ENCODE data around the gene HMOX2.

HMOX2 gene

GRCh38 chr16:4525069-4525468 is 48.9 kb downstream of the HMOX2 start:
- no peak for DNase-seq (ENCODE audit: low read depth)
- no peak for TF ChIP-seq CTCF (IDR thresholded peaks at IDR 0.05; ENCODE audit: control insufficient read depth, insufficient read depth, low read depth, low read length, missing control alignments)

GRCh38 chr16:4525634-4526277 is 49.6 kb downstream of the HMOX2 start:
- TF ChIP-seq CTCF (IDR thresholded peaks at IDR 0.05; ENCODE audit: control insufficient read depth, insufficient read depth, low read depth, low read length, missing control alignments), result no peak
- no peak overlapping the region for H3K4me3 ChIP-seq (ENCODE audit: control insufficient read depth, low read depth, low read length)
- no peak for DNase-seq (ENCODE audit: low read depth)

More at GRCh38 chr16:4525069-4525468, 48.9 kb downstream of the HMOX2 start:
- no peak overlapping the region for H3K4me3 ChIP-seq (ENCODE audit: control insufficient read depth, low read depth, low read length)

GRCh38 chr16:4529085-4530060 is 53.2 kb downstream of the HMOX2 start:
- H3K4me3 ChIP-seq (ENCODE audit: control insufficient read depth, low read depth, low read length), result no peak overlapping the region
- DNase-seq (ENCODE audit: low read depth), result no peak
- TF ChIP-seq CTCF (IDR thresholded peaks at IDR 0.05; ENCODE audit: control insufficient read depth, insufficient read depth, low read depth, low read length, missing control alignments), result no peak

GRCh38 chr16:4531811-4532210 is 55.6 kb downstream of the HMOX2 start:
- H3K4me3 ChIP-seq (ENCODE audit: control insufficient read depth, low read depth, low read length), result no peak overlapping the region
- DNase-seq (ENCODE audit: low read depth), result no peak
- TF ChIP-seq CTCF (IDR thresholded peaks at IDR 0.05; ENCODE audit: control insufficient read depth, insufficient read depth, low read depth, low read length, missing control alignments), result no peak

- no peak for DNase-seq (ENCODE audit: low read depth)
- no peak overlapping the region for H3K4me3 ChIP-seq (ENCODE audit: control insufficient read depth, low read depth, low read length)
These were observed 56.0 kb downstream of the HMOX2 start for GRCh38 chr16:4532238-4532637.

GRCh38 chr16:4533490-4533889 is 57.3 kb downstream of the HMOX2 start:
- no peak for TF ChIP-seq CTCF (IDR thresholded peaks at IDR 0.05; ENCODE audit: control insufficient read depth, insufficient read depth, low read depth, low read length, missing control alignments)
- H3K4me3 ChIP-seq (ENCODE audit: control insufficient read depth, low read depth, low read length), result no peak overlapping the region
- DNase-seq (ENCODE audit: low read depth), result no peak

More at GRCh38 chr16:4532238-4532637, 56.0 kb downstream of the HMOX2 start:
- no peak for TF ChIP-seq CTCF (IDR thresholded peaks at IDR 0.05; ENCODE audit: control insufficient read depth, insufficient read depth, low read depth, low read length, missing control alignments)

All from AG09309 (cell line).